ENCODE measurements around the gene SSMEM1.

- TF ChIP-seq JUND (IDR thresholded peaks at IDR 0.05) (no peak), SP1 (IDR thresholded peaks at IDR 0.05) (no peak), CTCF (IDR thresholded peaks at IDR 0.05; ENCODE audit: low read depth, low read length, missing input control) (no peak), TAF1 (conservative IDR thresholded peaks at IDR 0.05) (no peak), GABPA (IDR thresholded peaks at IDR 0.05 in 1 of 2, conservative IDR thresholded peaks at IDR 0.05 in 1 of 2) (no peak), ATF3 (IDR thresholded peaks at IDR 0.05) (no peak), RAD21 (IDR thresholded peaks at IDR 0.05) (no peak), NR2F2 (IDR thresholded peaks at IDR 0.05) (no peak), FOXA1 (IDR thresholded peaks at IDR 0.05) (no peak), ZBTB33 (IDR thresholded peaks at IDR 0.05) (no peak), YY1 (IDR thresholded peaks at IDR 0.05) (no peak)
Measured at GRCh38 chr7:130224210-130224609, 16.6 kb downstream of the SSMEM1 start.
